Measurements from ENCODE around the gene TXNDC5. TPM values are rescaled to one million over a fixed set of nuclear protein-coding genes. Genes with fewer than 3 reads are reported as not detected.

The TXNDC5 gene
- 297 and 360 TPM in 2 replicates for total RNA-seq

- Histone ChIP-seq H3K4me3 (ENCODE audit: low read depth, low read length) (peak within 1 kb of the TSS; percentile 65), H3K36me3 (ENCODE audit: control insufficient read depth, insufficient read depth, low read length) (peaks cover 1% of the 10 kb centered on the region), H3K27me3 (ENCODE audit: control insufficient read depth, insufficient read depth, low read length) (peaks cover 5% of the 10 kb centered on the region)
- DNase-seq (ENCODE audit: low read depth), result peak; percentile 33
- FAIRE-seq, result no peak
- no peak for TF ChIP-seq CTCF (IDR thresholded peaks at IDR 0.05; ENCODE audit: insufficient read depth, low read length, severe bottlenecking)
These were observed at the start of gene TXNDC5 for GRCh38 chr6:7910654-7911344. TXNDC5 (minus strand) TSS chr6:7910788; CDS start chr6:7910776, 12 bp downstream.

GRCh38 chr6:7960141-7960540 is 49.6 kb upstream of the TXNDC5 start:
- no peak for FAIRE-seq
- H3K27me3 ChIP-seq (ENCODE audit: control insufficient read depth, insufficient read depth, low read length), result no peaks in the 10 kb centered on the region
- no peak for DNase-seq (ENCODE audit: low read depth)
- no peaks in the 10 kb centered on the region for H3K36me3 ChIP-seq (ENCODE audit: control insufficient read depth, insufficient read depth, low read length)
- no peak overlapping the region for H3K4me3 ChIP-seq (ENCODE audit: low read depth, low read length)
- no peak for TF ChIP-seq CTCF (IDR thresholded peaks at IDR 0.05; ENCODE audit: insufficient read depth, low read length, severe bottlenecking)

GRCh38 chr6:7959453-7959852 is 48.9 kb upstream of the TXNDC5 start:
- DNase-seq (ENCODE audit: low read depth) (no peak), FAIRE-seq (no peak)
- H3K36me3 ChIP-seq (ENCODE audit: control insufficient read depth, insufficient read depth, low read length), result no peaks in the 10 kb centered on the region
- no peak overlapping the region for H3K4me3 ChIP-seq (ENCODE audit: low read depth, low read length)
- H3K27me3 ChIP-seq (ENCODE audit: control insufficient read depth, insufficient read depth, low read length), result no peaks in the 10 kb centered on the region
- TF ChIP-seq CTCF (IDR thresholded peaks at IDR 0.05; ENCODE audit: insufficient read depth, low read length, severe bottlenecking), result no peak

GRCh38 chr6:7958464-7958863 is 47.9 kb upstream of the TXNDC5 start:
- DNase-seq (ENCODE audit: low read depth), result no peak
- FAIRE-seq, result no peak
- H3K4me3 ChIP-seq (ENCODE audit: low read depth, low read length), result no peak overlapping the region
- TF ChIP-seq CTCF (IDR thresholded peaks at IDR 0.05; ENCODE audit: insufficient read depth, low read length, severe bottlenecking), result no peak
- no peaks in the 10 kb centered on the region for H3K36me3 ChIP-seq (ENCODE audit: control insufficient read depth, insufficient read depth, low read length)
- no peaks in the 10 kb centered on the region for H3K27me3 ChIP-seq (ENCODE audit: control insufficient read depth, insufficient read depth, low read length)

- no peak for FAIRE-seq
- DNase-seq (ENCODE audit: low read depth), result no peak
- no peaks in the 10 kb centered on the region for H3K27me3 ChIP-seq (ENCODE audit: control insufficient read depth, insufficient read depth, low read length)
- no peaks in the 10 kb centered on the region for H3K36me3 ChIP-seq (ENCODE audit: control insufficient read depth, insufficient read depth, low read length)
- no peak overlapping the region for H3K4me3 ChIP-seq (ENCODE audit: low read depth, low read length)
- TF ChIP-seq CTCF (IDR thresholded peaks at IDR 0.05; ENCODE audit: insufficient read depth, low read length, severe bottlenecking), result no peak
These were observed 45.7 kb upstream of the TXNDC5 start for GRCh38 chr6:7956257-7956656.
